ENCODE results near the gene INO80. TPM values are rescaled to one million over a fixed set of nuclear protein-coding genes. Genes with fewer than 3 reads are reported as not detected.

INO80 gene
- total RNA-seq, 1 donor from 2014 or later, result 20.4 TPM

- Mint-ChIP-seq H3K27ac (ENCODE audit: unreplicated experiment) (no peak overlapping the region), H3K27me3 (ENCODE audit: unreplicated experiment) (peaks cover 2% of the 10 kb centered on the region), H3K4me1 (ENCODE audit: low read depth, unreplicated experiment) (peaks cover 2% of the 10 kb centered on the region), H3K36me3 (ENCODE audit: unreplicated experiment) (no peaks in the 10 kb centered on the region), H3K9me3 (ENCODE audit: unreplicated experiment) (peaks cover 3% of the 10 kb centered on the region), H3K4me3 (ENCODE audit: unreplicated experiment) (no peak overlapping the region)
- TF ChIP-seq, protein P1, sequence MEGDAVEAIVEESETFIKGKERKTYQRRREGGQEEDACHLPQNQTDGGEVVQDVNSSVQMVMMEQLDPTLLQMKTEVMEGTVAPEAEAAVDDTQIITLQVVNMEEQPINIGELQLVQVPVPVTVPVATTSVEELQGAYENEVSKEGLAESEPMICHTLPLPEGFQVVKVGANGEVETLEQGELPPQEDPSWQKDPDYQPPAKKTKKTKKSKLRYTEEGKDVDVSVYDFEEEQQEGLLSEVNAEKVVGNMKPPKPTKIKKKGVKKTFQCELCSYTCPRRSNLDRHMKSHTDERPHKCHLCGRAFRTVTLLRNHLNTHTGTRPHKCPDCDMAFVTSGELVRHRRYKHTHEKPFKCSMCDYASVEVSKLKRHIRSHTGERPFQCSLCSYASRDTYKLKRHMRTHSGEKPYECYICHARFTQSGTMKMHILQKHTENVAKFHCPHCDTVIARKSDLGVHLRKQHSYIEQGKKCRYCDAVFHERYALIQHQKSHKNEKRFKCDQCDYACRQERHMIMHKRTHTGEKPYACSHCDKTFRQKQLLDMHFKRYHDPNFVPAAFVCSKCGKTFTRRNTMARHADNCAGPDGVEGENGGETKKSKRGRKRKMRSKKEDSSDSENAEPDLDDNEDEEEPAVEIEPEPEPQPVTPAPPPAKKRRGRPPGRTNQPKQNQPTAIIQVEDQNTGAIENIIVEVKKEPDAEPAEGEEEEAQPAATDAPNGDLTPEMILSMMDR (IDR thresholded peaks at IDR 0.05; ENCODE audit: partially characterized antibody, unreplicated experiment), result peak; percentile 68
- peak; percentile 61 for DNase-seq
Measured at GRCh38 chr15:41022487-41023090, 93.5 kb downstream of the INO80 start.

GRCh38 chr15:41020829-41021228 is 95.3 kb downstream of the INO80 start:
- no peak overlapping the region for H3K4me3 Mint-ChIP-seq (ENCODE audit: unreplicated experiment)
- no peaks in the 10 kb centered on the region for H3K9me3 Mint-ChIP-seq (ENCODE audit: unreplicated experiment)
- no peak overlapping the region for H3K27ac Mint-ChIP-seq (ENCODE audit: unreplicated experiment)
- H3K27me3 Mint-ChIP-seq (ENCODE audit: unreplicated experiment), result peaks cover 2% of the 10 kb centered on the region
- H3K4me1 Mint-ChIP-seq (ENCODE audit: low read depth, unreplicated experiment), result peaks cover 2% of the 10 kb centered on the region
- TF ChIP-seq, protein P1 (IDR thresholded peaks at IDR 0.05; ENCODE audit: partially characterized antibody, unreplicated experiment), result no peak
- H3K36me3 Mint-ChIP-seq (ENCODE audit: unreplicated experiment), result no peaks in the 10 kb centered on the region
- DNase-seq, result no peak

- H3K4me1 Mint-ChIP-seq (ENCODE audit: low read depth, unreplicated experiment), result peaks cover 2% of the 10 kb centered on the region
- no peaks in the 10 kb centered on the region for H3K9me3 Mint-ChIP-seq (ENCODE audit: unreplicated experiment)
- no peaks in the 10 kb centered on the region for H3K36me3 Mint-ChIP-seq (ENCODE audit: unreplicated experiment)
- no peak overlapping the region for H3K27ac Mint-ChIP-seq (ENCODE audit: unreplicated experiment)
- no peak for DNase-seq
- no peak overlapping the region for H3K4me3 Mint-ChIP-seq (ENCODE audit: unreplicated experiment)
- TF ChIP-seq, protein P1 (IDR thresholded peaks at IDR 0.05; ENCODE audit: partially characterized antibody, unreplicated experiment), result no peak
- peaks cover 2% of the 10 kb centered on the region for H3K27me3 Mint-ChIP-seq (ENCODE audit: unreplicated experiment)
Measured at GRCh38 chr15:41020311-41020710, 95.8 kb downstream of the INO80 start.

DNA sequence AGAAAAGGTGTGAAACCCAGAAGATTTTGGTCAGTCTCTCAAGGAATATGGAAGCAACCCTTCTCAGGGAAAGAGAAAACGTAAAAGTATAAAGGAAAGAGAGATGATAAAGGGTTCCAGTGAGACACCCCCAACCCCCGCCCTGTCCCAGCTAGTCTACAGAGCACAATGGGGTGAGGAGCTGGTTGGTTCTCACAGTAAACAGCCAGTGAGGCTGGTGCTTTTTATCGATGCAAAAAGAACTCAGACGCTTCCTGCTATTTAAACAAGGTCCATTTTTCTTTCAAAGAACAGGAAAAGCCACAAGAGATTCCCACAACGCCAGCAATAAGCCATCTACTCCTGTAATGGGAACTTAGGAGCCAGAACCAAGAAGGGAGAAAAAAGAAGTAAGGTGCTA is 96.9 kb downstream of the INO80 start:
- H3K27ac Mint-ChIP-seq (ENCODE audit: unreplicated experiment), result no peak overlapping the region
- no peaks in the 10 kb centered on the region for H3K9me3 Mint-ChIP-seq (ENCODE audit: unreplicated experiment)
- DNase-seq, result no peak

GRCh38 chr15:41018534-41018933 is 97.5 kb downstream of the INO80 start:
- no peak for DNase-seq
- Mint-ChIP-seq H3K27ac (ENCODE audit: unreplicated experiment) (no peak overlapping the region), H3K36me3 (ENCODE audit: unreplicated experiment) (no peaks in the 10 kb centered on the region)

More for the DNA sequence above, 96.9 kb downstream of the INO80 start:
- Mint-ChIP-seq H3K36me3 (ENCODE audit: unreplicated experiment) (no peaks in the 10 kb centered on the region), H3K4me1 (ENCODE audit: low read depth, unreplicated experiment) (no peaks in the 10 kb centered on the region), H3K4me3 (ENCODE audit: unreplicated experiment) (no peak overlapping the region), H3K27me3 (ENCODE audit: unreplicated experiment) (no peaks in the 10 kb centered on the region)
- TF ChIP-seq, protein P1 (IDR thresholded peaks at IDR 0.05; ENCODE audit: partially characterized antibody, unreplicated experiment), result no peak

More at GRCh38 chr15:41018534-41018933, 97.5 kb downstream of the INO80 start:
- Mint-ChIP-seq H3K4me3 (ENCODE audit: unreplicated experiment) (no peak overlapping the region), H3K9me3 (ENCODE audit: unreplicated experiment) (no peaks in the 10 kb centered on the region), H3K27me3 (ENCODE audit: unreplicated experiment) (no peaks in the 10 kb centered on the region), H3K4me1 (ENCODE audit: low read depth, unreplicated experiment) (no peaks in the 10 kb centered on the region)
- TF ChIP-seq, protein P1 (IDR thresholded peaks at IDR 0.05; ENCODE audit: partially characterized antibody, unreplicated experiment), result no peak
